ENCODE data around the gene GSTA2. TPM values are rescaled to one million over a fixed set of nuclear protein-coding genes. Genes with fewer than 3 reads are reported as not detected.
A peak's percentile ranks its signal among the peaks of the same experiment; 100 is the strongest.
"Not testable (repeated sequence)": the region's sequence is repeated elsewhere in the genome, so short reads cannot be mapped to it uniquely, and the experiment has no call there.

The GSTA2 gene
- not detected in 2 replicates for total RNA-seq (2014; rRNA removed; shearing (Covaris generic))

DNA sequence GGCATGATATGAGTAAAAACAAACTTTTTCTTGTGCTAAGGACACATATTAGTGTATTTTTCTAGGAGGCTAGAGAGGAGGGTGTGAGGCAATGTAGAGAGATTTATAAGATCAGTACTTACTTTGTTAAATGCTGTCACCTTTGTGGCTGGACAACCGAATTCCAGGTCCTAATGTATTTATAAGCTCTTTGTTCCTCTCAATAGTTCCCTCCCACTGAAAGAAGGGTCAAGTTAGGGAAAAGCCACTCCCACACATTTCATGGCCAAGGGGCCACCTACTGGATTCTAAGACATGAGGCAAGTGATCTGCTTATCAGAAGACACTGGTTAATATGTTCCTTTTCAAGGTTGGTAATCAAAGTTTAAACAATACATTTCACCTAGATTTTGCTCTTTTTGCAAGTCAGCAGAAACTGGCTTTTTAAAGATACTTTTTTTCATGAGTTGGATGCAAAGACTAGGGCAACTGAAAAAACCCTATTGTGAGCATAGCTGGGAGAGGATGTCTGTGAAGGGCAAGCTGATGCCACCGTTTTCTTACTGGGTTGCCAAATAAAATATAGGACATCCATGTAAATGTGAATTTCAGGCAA, at the start of gene GSTA2:
Gene GSTA2 (minus strand): TSS at position 154 of the 595 bp plus-strand sequence. CDS start 5,528 bp downstream, outside the sequence.
- not testable (repeated sequence) for DNase-seq (ENCODE audit: low read depth)

DNA sequence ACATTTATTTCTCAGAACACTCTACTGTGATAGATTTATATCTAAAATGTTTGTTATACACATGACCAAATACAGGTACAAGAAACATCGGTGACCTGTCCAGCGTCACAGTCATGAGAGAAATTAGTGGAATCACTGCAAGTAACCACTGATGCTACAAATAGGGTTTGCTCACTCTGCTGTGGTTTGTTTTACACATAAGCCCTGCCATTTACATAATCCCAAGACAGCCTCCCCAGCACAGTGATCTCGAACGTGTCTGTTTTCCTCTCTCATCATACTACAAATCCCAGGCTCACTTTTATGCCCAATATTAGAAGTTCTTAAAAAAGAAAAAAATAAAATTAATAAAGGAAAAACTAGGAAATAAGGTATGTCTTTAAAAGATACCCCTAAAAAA, 46.5 kb upstream of the GSTA2 start:
- DNase-seq (ENCODE audit: low read depth) = not testable (repeated sequence)

DNA sequence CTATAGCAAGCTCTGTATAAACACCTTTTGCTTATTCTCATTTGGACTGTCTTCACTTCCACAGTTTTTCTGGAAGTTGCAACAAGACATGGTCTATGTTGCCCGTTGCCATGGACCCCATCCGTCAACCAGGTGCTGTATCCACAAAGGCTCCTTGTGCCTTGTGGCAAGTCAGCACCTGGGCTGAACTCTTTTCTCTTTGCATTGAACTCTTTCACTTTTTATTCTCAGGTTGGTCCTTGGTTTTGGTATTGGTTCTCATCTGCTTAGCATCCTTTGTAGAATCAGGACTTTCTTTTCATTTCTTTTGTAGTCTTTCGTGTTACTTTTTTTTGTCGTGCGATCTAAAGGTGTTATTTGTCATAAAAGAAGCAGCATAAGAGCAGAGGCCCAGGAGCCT, 45.4 kb upstream of the GSTA2 start:
- DNase-seq (ENCODE audit: low read depth) = no peak

DNA sequence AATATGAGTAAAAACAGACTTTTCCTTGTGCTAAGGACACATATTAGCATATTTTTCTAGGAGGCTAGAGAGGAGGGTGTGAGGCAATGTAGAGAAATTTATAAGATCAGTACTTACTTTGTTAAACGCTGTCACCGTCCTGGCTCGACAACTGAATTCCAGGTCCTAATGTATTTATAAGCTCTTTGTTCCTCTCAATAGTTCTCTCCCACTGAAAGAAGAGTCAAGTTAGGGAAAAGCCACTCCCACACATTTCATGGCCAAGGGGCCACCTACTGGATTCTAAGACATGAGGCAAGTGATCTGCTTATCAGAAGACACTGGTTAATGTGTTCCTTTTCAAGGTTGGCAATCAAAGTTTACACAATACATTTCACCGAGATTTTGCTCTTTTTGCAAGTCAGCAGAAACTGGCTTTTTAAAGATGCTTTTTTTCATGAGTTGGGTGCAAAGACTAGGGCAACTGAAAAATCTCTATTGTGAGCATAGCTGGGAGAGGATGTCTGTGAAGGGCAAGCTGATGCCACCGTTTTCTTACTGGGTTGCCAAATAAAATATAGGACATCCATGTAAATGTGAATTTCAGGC, 40.5 kb upstream of the GSTA2 start, which contains the start of gene GSTA1:
Gene GSTA1 (minus strand): TSS at position 149 of the 588 bp plus-strand sequence. CDS start 4,549 bp downstream, outside the sequence.
- DNase-seq (ENCODE audit: low read depth) = not testable (repeated sequence)

DNA sequence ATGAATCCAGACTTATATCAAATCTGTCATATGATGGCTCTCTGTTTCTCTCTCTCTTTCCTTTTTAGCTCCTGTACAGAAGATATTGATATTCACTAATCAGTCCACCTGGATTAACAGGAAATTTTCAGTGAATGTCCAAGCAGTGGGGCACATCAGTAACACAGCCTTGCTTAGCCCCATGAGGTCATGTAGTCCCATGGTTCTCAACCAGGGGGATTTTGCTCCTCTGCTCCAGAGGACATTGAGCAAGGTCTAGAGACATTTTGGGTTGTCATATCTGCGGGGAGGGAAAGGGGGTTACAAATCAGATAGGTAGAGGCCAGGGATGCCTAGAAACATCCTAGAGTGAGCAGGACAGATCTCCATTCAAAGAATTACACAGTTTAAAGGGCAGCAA, 39.5 kb upstream of the GSTA2 start:
- no peak for DNase-seq (ENCODE audit: low read depth)

DNA sequence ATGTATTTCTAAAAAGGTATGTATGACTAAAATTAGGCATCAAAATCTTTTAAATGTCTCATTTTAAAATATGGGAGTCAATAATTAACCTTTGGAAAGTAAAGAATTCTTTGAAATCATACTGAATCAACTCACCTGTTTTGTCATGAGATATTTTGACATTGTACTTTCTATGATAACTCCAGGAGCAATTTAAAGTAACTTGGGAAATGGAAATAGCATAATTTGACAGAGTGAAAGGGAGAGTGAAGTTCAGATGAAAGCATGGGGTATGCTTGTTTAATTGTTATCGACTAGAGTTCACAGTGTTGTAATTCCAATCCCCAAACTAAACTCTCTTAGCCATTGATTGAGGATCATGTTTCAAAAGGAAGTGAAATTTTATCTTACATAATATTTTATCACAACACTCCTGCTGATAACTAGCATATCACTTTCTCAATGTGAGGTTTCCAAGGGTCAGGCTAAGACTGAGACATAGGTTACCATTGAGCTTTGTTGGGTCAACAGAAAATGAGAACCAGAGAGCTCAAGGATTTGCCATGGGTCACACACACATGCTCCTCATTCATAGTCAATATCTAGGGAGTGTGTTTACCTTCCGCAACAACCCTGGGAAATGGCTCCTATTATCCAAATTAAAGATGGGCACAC, 38.0 kb upstream of the GSTA2 start:
- no peak for DNase-seq (ENCODE audit: low read depth)

DNA sequence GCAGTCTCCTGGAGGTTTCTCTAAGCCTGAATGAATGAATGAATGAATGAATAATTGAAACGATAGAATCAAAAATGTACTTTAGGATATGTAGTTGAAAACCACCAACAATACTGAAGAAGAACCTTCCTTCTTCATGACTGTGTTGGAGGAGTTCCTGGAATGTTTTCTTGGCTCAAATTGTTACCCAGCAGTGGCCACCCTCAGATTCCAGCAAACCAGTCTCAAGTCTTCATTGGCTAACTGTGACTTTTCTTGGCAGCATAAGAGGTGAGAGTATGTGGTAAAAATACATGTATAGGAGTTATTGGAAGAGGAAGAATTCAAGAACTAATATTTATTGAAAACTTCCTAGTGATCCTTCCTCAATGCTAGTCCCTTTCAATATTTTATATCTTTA, 36.0 kb upstream of the GSTA2 start:
- not testable (repeated sequence) for DNase-seq (ENCODE audit: low read depth)

DNA sequence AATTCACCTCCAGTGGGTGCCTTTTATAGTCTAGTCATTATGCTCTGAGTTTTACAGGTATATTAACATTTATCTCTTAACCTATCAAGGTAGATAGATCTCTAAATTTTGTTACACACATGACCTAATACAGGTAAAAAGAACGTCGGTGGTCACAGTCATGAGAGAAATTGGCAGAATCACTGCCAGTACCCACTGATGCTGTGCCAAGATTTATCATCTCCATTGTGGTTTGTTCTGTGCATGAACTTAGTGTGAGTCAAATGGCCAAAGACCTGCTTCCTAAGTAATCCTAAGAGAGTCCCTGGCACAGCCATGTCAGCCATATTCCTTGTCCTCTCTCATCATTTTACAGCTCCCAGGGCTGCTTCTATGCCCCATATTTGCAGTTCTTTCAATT, 31.1 kb upstream of the GSTA2 start:
- not testable (repeated sequence) for DNase-seq (ENCODE audit: low read depth)

DNA sequence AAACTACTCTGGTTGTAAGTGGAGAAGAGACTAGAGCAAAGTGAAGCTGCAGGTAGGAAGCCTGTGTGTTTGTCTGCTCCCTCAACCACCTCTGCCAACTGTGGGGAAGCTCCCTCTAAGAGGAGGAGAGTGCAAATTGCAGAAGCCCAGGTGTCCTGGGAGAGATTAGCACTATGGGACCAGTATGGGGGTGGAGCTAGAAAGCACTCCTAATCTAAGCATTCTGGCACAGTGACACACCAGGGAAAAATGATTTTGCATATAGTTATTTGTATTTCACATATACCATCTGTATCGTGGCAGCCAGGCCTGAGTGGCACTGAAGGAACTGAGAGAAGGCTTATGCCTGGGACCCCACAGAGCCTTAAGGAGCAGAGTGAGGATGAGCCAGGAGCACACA, 27.6 kb upstream of the GSTA2 start:
- DNase-seq (ENCODE audit: low read depth) = no peak

DNA sequence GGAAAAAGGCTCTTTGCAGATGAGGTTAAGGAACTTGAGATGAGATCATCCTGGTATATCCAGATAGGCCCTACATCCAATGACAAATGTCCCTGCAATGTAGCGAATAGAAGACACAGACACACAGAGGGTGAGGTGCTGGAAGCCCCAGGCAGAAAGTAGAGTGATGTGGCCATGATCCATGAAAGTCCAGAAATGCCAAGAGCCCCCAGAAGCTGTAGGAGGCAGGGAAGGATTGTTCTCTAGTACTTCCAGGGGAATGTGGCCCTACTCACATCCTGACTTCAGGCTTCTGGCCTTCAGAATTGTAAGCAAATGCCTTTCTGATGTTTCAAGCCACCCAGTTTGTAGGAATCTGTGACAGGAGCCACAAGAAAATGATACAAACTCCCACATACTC, 26.4 kb upstream of the GSTA2 start:
- DNase-seq (ENCODE audit: low read depth) = not testable (repeated sequence)

DNA sequence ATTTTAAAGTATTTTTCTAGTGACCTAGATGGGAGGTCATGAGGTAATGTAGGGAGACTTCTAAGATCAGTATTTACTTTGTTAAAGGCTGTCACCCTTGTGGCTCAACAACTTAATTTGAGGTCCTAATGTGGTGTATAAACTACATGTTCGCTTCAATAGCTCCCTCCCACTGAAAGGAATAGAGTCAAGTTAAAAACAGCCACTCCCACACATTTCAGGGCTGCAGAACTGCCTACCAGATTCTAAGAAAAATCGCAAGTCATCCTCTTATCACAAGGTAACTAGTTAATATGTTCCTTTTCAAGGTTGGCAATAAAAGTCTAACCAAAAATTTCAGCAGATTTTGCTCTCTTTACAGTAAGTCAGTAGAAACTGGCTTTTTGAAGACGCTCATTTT, 25.2 kb upstream of the GSTA2 start:
- DNase-seq (ENCODE audit: low read depth) = no peak

DNA sequence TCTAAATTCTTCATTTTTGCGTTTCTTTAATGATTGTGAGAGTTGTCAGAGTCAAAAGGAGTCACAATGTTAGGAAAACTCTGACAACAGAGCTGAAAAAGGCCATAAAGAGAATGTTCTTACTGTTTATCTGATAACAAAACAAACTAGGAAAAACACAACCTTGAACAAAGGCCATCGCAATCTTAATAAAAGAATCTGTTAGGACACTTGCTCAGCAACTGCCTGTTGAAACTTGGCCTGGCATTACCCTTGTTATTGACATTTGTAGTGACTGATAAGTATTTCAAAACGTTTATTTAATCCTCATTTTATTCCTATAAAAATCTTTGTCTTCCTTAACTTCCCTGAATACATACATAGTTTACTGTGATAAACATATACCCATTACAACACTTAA, 24.6 kb upstream of the GSTA2 start:
- no peak for DNase-seq (ENCODE audit: low read depth)

DNA sequence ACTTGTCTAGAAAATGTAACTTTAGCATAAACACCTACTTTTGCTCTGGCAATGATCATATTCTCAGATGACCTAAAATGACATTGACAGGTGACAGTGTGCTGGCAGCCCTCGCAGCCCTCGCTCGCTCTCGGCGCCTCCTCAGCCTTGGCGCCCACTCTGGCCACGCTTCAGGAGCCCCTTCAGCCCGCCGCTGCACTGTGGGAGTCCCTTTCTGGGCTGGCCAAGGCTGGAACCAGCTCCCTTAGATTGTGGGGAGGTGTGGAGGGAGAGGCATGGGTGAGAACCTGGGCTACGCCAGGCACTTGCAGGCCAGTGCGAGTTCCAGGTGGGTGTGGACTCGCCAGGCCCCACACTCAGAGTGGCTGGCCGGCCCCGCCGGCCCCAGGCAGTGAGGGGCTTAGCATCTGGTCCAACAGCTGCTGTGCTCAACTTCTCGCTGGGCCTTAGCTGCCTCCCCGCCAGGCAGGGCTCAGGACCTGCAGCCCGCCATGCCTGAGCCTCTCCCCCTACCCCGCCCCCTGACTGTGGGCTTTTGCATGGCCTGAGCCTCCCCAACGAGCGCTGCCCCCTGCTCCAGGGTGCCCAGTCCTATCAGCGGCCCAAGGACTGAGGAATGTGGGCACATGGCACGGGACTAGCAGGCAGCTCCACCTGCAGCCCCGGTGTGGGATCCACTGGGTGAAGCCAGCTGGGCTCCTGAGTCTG, 23.1 kb upstream of the GSTA2 start:
- DNase-seq (ENCODE audit: low read depth) = no peak

DNA sequence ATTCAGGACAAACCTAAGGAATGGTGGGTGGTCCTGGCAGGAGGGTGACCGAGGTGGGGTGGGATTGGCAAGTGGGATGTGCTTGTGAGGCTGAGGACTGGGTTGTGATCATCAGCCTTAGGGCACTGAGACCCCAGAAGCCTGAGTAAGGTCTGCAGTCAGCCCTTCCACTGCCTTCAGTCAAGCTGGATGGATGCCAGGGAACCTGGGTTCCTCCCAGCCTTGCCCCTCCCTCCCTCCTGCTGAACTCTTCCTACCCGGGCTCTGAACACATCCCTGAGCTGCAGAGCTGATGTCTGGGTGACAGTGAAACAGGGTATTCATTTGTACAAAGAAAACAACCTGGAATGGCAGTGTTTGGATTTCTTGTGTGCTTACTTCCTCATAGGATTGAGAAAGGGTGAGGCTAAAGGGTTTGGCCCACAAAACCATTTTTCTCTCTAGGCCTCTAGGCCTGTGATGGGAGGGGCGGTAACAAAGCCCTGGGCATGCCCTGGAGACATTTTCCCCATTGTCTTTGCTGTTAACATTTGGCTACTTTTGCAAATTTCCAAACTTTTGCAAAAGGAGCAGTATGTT, 19.5 kb upstream of the GSTA2 start:
- not testable (repeated sequence) for DNase-seq (ENCODE audit: low read depth)

DNA sequence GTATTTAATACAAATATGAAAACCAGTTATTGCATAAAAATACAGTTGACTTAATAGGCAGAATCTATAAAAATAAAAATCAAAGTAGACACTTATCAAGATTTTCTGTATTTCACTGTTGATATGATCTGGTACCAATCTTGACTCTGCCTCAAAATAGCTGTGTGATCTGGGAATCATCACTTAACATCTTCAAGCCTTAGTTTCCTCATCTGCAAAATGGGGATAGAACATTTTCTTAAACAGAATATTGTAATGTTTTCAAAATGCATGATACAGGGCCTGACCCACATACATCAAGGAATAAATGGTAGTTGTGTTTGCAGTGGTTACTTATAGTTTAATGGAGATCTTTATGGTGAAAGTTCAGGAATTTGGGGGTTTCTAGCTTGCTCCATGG, 18.9 kb upstream of the GSTA2 start:
- not testable (repeated sequence) for DNase-seq (ENCODE audit: low read depth)

DNA sequence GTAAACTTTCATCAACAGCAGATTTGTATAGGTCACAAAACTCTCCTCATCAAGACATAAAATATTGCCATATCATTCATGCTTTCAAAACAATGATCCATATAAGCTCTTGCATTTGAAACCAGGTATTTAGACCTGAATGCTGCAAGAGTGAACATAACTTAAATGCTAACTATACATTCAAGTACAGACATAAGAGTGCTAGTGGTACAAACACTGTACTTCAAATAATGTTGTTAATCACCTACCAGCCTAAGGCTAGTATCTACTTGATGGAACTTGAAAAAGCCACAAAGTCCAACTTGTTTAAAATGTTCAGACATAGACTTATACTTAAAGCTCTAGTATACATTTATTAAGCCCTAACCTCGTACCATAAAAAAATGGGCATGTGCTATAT, 16.0 kb upstream of the GSTA2 start:
- no peak for DNase-seq (ENCODE audit: low read depth)

DNA sequence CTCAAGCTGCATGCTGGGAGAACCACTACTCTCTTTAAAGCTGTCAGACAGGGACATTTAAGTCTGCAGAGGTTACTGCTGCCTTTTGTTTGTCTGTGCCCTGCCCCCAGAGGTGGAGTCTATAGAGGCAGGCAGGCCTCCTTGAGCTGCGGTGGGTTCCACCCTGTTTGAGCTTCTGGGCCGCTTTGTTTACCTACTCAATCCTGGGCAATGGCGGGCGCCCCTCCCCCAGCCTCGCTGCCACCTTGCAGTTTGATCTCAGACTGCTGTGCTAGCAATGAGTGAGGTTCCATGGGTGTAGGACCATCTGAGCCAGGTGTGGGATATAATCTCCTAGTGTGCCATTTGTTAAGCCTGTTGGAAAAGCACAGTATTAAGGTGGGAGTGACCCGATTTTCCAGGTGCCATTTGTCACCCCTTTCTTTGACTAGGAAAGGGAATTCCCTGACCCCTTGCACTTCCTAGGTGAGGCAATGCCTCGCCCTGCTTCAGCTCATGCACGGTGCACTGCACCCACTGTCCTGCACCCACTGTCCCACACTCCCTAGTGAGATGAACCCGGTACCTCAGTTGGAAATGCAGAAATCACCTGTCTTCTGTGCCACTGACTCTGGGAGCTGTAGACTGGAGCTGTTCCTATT, 13.6 kb upstream of the GSTA2 start:
- DNase-seq (ENCODE audit: low read depth) = not testable (repeated sequence)

DNA sequence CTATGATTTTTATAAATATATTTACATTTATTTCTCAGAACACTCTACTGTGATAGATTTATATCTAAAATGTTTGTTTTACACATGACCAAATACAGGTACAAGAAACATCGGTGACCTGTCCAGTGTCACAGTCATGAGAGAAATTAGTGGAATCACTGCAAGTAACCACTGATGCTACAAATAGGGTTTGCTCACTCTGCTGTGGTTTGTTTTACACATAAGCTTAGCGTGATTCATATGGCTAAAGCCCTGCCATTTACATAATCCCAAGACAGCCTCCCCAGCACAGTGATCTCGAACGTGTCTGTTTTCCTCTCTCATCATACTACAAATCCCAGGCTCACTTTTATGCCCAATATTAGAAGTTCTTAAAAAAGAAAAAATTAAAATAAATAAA, 6.1 kb upstream of the GSTA2 start:
- DNase-seq (ENCODE audit: low read depth) = peak; percentile 56

DNA sequence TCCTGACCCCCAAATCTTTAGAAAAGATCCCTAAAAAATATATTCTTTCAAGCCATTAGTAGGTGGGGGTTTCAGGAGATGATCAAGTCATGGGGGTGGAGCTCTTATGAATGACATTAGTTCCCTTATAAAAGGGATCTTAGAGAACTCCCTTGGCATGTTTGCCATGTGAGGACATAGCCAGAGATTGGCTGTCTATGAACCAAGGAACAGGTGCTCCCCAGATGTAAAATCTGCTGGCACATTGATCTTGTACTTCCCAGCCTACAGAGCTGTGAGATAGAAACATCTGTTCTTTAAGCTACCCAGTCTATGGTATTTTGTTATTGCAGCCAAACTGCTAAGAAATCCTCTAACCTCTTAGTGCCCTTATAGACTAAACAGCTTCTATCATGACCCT, 4.4 kb upstream of the GSTA2 start:
- not testable (repeated sequence) for DNase-seq (ENCODE audit: low read depth)

DNA sequence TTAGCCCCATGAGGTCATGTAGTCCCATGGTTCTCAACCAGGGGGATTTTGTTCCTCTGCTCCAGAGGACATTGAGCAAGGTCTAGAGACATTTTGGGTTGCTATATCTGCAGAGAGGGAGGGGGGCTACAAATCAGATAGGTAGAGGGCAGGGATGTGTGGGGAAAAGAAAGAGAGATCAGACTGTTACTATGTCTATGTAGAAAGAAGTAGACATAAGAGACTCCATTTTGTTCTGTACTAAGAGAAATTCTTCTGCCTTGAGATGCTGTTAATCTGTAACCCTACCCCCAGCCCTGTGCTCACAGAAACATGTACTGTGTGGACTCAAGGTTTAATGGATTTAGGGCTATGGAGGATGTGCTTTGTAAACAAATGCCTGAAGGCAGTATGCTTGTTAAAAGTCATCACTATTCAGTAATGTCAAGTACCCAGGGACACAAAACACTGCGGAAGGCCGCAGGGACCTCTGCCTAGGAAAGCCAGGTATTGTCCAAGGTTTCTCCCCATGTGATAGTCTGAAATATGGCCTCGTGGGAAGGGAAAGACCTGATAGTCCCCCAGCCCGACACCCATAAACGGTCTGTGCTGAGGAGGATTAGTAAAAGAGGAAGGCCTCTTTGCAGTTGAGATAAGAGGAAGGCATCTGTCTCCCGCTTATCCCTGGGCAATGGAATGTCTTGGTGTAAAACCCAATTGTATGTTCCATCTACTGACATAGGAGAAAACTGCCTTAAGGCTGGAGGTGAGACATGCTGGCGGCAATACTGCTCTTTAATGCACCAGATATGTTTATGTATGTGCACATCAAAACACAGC, 1.4 kb downstream of the GSTA2 start:
- DNase-seq (ENCODE audit: low read depth) = not testable (repeated sequence)

Data from Daoy (cell line).